HepG2 (cell line): Measurements from ENCODE around the gene NHERF2. TPM values are rescaled to one million over a fixed set of nuclear protein-coding genes. Genes with fewer than 3 reads are reported as not detected.
A peak's percentile ranks its signal among the peaks of the same experiment; 100 is the strongest.

Source experiments
- ATAC-seq: fragments of 200-7000 bp; cut with Tn5 transposase; 3 replicates; pipeline ENCODE4 v1.9.1; 2020; ENCODE audit warnings: mild to moderate bottlenecking, moderate library complexity
- BruUV-seq: library from RNA; stranded (reverse); fragments of 400-500 nt; replicated peaks from 2 replicates; lab custom pipeline; 2021; lab: Mats Ljungman, UMichigan
- CTCF ChIA-PET: fragments of 300-600 bp; formaldehyde crosslinking; extraction: SDS; loops from one replicate; lab custom pipeline; 2021; ENCODE audit warnings: low total read pairs, inconsistent platforms, low intra/inter-chr PET ratio; lab: Yijun Ruan, JAX
- POLR2A ChIA-PET: fragments of 350-600 bp; sonication (Branson Sonifier 250); formaldehyde crosslinking; loops from one replicate; lab custom pipeline; 2020; ENCODE audit warnings: antibody characterized with exemption, inconsistent platforms; lab: Yijun Ruan, JAX
- DNase-seq: peaks from one replicate; pipeline ENCODE4 v3.0.0-alpha.2; 2015; ENCODE audit warnings: low spot score
- FAIRE-seq: peaks from 3 replicates; lab custom pipeline; 2011; peaks lifted over from hg19 to GRCh38; lab: Jason Lieb, UNC
- H2AFZ ChIP-seq: one replicate; pipeline ENCODE4 v1.6.1; 2011; ENCODE audit warnings: low read length, inconsistent platforms
- H3K27ac ChIP-seq: fragments of 300-600 bp; 3 replicates; pipeline ENCODE4 v1.8.0; 2011; ENCODE audit warnings: mixed run types, mild to moderate bottlenecking, mixed read lengths, low read length, inconsistent platforms; ENCODE audit not compliant: insufficient read depth; ENCODE audit errors: extremely low read length
- H3K27me3 ChIP-seq, 2 experiments: fragments of 200-600 bp in 1 of 2; 2 replicates in 1 of 2; 3 replicates in 1 of 2; pipeline versions ENCODE4 v1.6.0 to v1.8.0; 2011; ENCODE audit warnings: low read length in 2 of 2, mild to moderate bottlenecking in 2 of 2, moderate library complexity in 2 of 2, inconsistent platforms in 1 of 2; ENCODE audit not compliant: insufficient read depth in 2 of 2, control insufficient read depth in 1 of 2
- H3K36me3 ChIP-seq, 2 experiments: fragments of 200-600 bp in 1 of 2; replicated peaks in 1 of 2; 2 replicates in 1 of 2; 3 replicates in 1 of 2; pipeline versions ENCODE4 v1.5.1 to v1.8.0; 2011; ENCODE audit warnings: low read length in 2 of 2, inconsistent platforms in 1 of 2; ENCODE audit not compliant: insufficient read depth in 2 of 2, control insufficient read depth in 1 of 2
- H3K4me1 ChIP-seq: 2 replicates; pipeline ENCODE4 v1.5.1; 2012; ENCODE audit warnings: low read length, inconsistent platforms; ENCODE audit not compliant: insufficient read depth
- H3K4me2 ChIP-seq: 2 replicates; pipeline ENCODE4 v1.6.0; 2011; ENCODE audit warnings: low read depth, low read length, inconsistent platforms
- H3K4me3 ChIP-seq, 3 experiments: fragments of 200-600 bp in 1 of 3; sonication (generic), shearing (Covaris generic) in 1 of 3; replicated peaks in 1 of 3; 2 replicates each; pipeline ENCODE4 v1.5.1; 2011 to 2016; ENCODE audit warnings: low read length in 3 of 3, inconsistent platforms in 2 of 3, low read depth in 2 of 3, mild to moderate bottlenecking in 2 of 3, control low read depth in 1 of 3, mixed read lengths in 1 of 3; ENCODE audit not compliant: insufficient read depth in 1 of 3
- H3K79me2 ChIP-seq: one replicate; pipeline ENCODE4 v1.6.1; 2011; ENCODE audit warnings: low read length, inconsistent platforms; ENCODE audit not compliant: insufficient read depth
- H3K9ac ChIP-seq: 2 replicates; pipeline ENCODE4 v1.6.0; 2011; ENCODE audit warnings: mild to moderate bottlenecking, low read depth, low read length, inconsistent platforms; ENCODE audit not compliant: insufficient read depth
- H3K9me3 ChIP-seq: 2 replicates; pipeline ENCODE4 v1.5.1; 2012; ENCODE audit warnings: mild to moderate bottlenecking, low read length
- H4K20me1 ChIP-seq: 2 replicates; pipeline ENCODE4 v1.6.0; 2011; ENCODE audit warnings: inconsistent platforms, mild to moderate bottlenecking, low read length, moderate library complexity; ENCODE audit not compliant: insufficient read depth
- KAT7 ChIP-seq: IDR thresholded peaks from 2 replicates; pipeline ENCODE4 v1.6.1; 2018; ENCODE audit warnings: borderline replicate concordance, missing compliant biosample characterization
- LBX2 ChIP-seq: sonication (generic); formaldehyde crosslinking; IDR thresholded peaks from 2 replicates; pipeline ENCODE4 v1.5.0; 2020; ENCODE audit warnings: missing genetic modification reagents, mild to moderate bottlenecking, borderline replicate concordance
- PATZ1 ChIP-seq: sonication (generic); formaldehyde crosslinking; IDR thresholded peaks from 2 replicates; pipeline ENCODE4 v1.4.0; 2020; ENCODE audit warnings: missing genetic modification reagents
- POGZ ChIP-seq: sonication (generic); formaldehyde crosslinking; IDR thresholded peaks from 2 replicates; pipeline ENCODE4 v1.4.0; 2020; ENCODE audit warnings: mild to moderate bottlenecking, missing genetic modification reagents
- THAP9 ChIP-seq: sonication (generic); formaldehyde crosslinking; IDR thresholded peaks from 2 replicates; pipeline ENCODE4; 2020; ENCODE audit warnings: missing genetic modification reagents, mild to moderate bottlenecking, borderline replicate concordance
- ZBTB38 ChIP-seq: sonication (generic); formaldehyde crosslinking; IDR thresholded peaks from 2 replicates; pipeline ENCODE4 v1.5.1; 2020; ENCODE audit warnings: mild to moderate bottlenecking, missing genetic modification reagents
- ZNF136 ChIP-seq: sonication (generic); formaldehyde crosslinking; IDR thresholded peaks from 2 replicates; pipeline ENCODE4 v1.8.1; 2022; ENCODE audit warnings: low read depth, mild to moderate bottlenecking, moderate library complexity, missing genetic modification reagents
- ZNF687 ChIP-seq: sonication (generic); formaldehyde crosslinking; IDR thresholded peaks from 2 replicates; pipeline ENCODE4 v1.5.1; 2020; ENCODE audit warnings: mild to moderate bottlenecking, missing genetic modification reagents, moderate library complexity
- ZNF770 ChIP-seq: sonication (generic); formaldehyde crosslinking; IDR thresholded peaks from 2 replicates; pipeline ENCODE4 v1.5.0; 2020; ENCODE audit warnings: mild to moderate bottlenecking, missing genetic modification reagents
- WGBS: methylation state at CpG from one replicate; pipeline ENCODE4 v1.1.6; 2017; ENCODE audit warnings: low lambda C conversion rate; 5-methylcytosine and 5-hydroxymethylcytosine counted together
- in situ Hi-C: cut with HindIII; loops from 2 replicates; pipeline ENCODE4 v1.10.0; 2017; ENCODE audit warnings: low pct_unique_long_range_greater_than_20kb; ENCODE audit not compliant: extremely low pct_ligation_motif_present
- intact Hi-C: fragments of 100-400 bp; cut with micrococcal nuclease; formaldehyde crosslinking; loops from one replicate; pipeline ENCODE4 v1.10.0; 2022; ENCODE audit not compliant: unreplicated experiment
- polyA plus RNA-seq, 8 experiments: library from polyadenylated mRNA; depleted of rRNA in 3 of 8; stranded (reverse) in 7 of 8; unstranded in 1 of 8; fragments of >200 nt; fragmentation: Illumina TruSeq in 4 of 8; extraction: Trizol in 4 of 8; gene quantifications; 2 replicates each; pipeline versions ENCODE4 v1.2.1 to v1.2.3, GENCODE V29; 2011 to 2016; ENCODE audit warnings: low read depth in 4 of 8, missing spikeins in 1 of 8, mixed read lengths in 1 of 8; ENCODE audit not compliant: insufficient read depth in 1 of 8
- total RNA-seq, 5 experiments: library from RNA; depleted of rRNA; stranded (reverse); fragments of >200 nt; fragmentation: Illumina TruSeq; extraction: Trizol; gene quantifications; 2 replicates each; pipeline ENCODE4 v1.2.3, GENCODE V29; 2016; ENCODE audit warnings: low read depth in 1 of 5

The NHERF2 gene
- total and polyA plus RNA-seq, 2 of the 13 experiments (the other 11 are each of a cell fraction or from before 2014, with no cell fraction given), result 23.7 to 39.3 TPM

GRCh38 chr16:2024032-2024420 lies 2.7 kb upstream of the NHERF2 start (continued):
- peak; percentile 66; the same call in 1 of the 2 replicates for TF ChIP-seq ZNF770 (CRISPR knock-in tag)

- peaks cover 64% of the 10 kb centered on the region for H3K4me1 ChIP-seq
- H3K79me2 ChIP-seq, result peaks cover 3% of the 10 kb centered on the region
- ChIA-PET POLR2A (interaction anchor here (1.0 to 6.2 kb wide), 5 partner anchors 9 to 130 kb away, joined by 3 to 62 read pairs (median 6); partner anchors contain the start of genes NTHL1, TRAF7 and TSC2), CTCF (no interaction called here)
- intact Hi-C loops, result no loop called here
- peak overlapping the region; percentile 60; the same call in 1 of the 2 replicates for H3K9ac ChIP-seq
- ATAC-seq (peak; percentile 38), FAIRE-seq (no peak), DNase-seq (no peak)
- WGBS, result 29% methylated on average over 4 of the region's 14 CpGs
- H2AFZ ChIP-seq, result no peak overlapping the region
- H4K20me1 ChIP-seq, result 0 out of 2 replicates have a peak, but pooled peaks cover 7% of the 10 kb centered on the region
- H3K27ac ChIP-seq, result no peak overlapping the region
- BruUV-seq, result no TSS peak
- no peaks in the 10 kb centered on the region for H3K36me3 ChIP-seq
- no peaks in the 10 kb centered on the region for H3K9me3 ChIP-seq
- H3K27me3 ChIP-seq, result peaks cover 1 to 15% of the 10 kb centered on the region in 2 experiments; a peak in 2 of 5 replicates
- H3K4me3 ChIP-seq, result peak overlapping the region; percentile 45 to 79 (median 58); a peak in 5 of 6 replicates
- in situ Hi-C loops, result no loop called here
- H3K4me2 ChIP-seq, result peak overlapping the region; percentile 81
- TF ChIP-seq ZNF687 (CRISPR knock-in tag), result peak; percentile 48
- TF ChIP-seq POGZ, result no peak
- TF ChIP-seq THAP9 (CRISPR knock-in tag), result no peak
- TF ChIP-seq ZBTB38, result 0 out of 2 replicates have a peak, but pooled peaks have one; percentile 4
- no peak for TF ChIP-seq ZNF136 (CRISPR knock-in tag)
- TF ChIP-seq PATZ1, result 0 out of 2 replicates have a peak, but pooled peaks have one; percentile 32
- TF ChIP-seq LBX2 (CRISPR knock-in tag), result no peak
- 0 out of 2 replicates have a peak, but pooled peaks have one; percentile 31 for TF ChIP-seq KAT7 (CRISPR knock-in tag)
These were observed 1.5 kb upstream of the NHERF2 start for GRCh38 chr16:2025251-2025650.
